Left ventricle myocardium inferior (tissue), 1 donor: ENCODE results near the gene CHD2. TPM values are rescaled to one million over a fixed set of nuclear protein-coding genes. Genes with fewer than 3 reads are reported as not detected.
A peak's percentile ranks its signal among the peaks of the same experiment; 100 is the strongest.

Experiments
- DNase-seq: peaks from one replicate; pipeline ENCODE4 v3.0.0-alpha.2; 2020
- H3K27ac ChIP-seq: fragments of 200-600 bp; replicated peaks from 2 replicates; pipeline ENCODE4 v1.8.0; 2021
- H3K27me3 ChIP-seq: fragments of 200-600 bp; 2 replicates; pipeline ENCODE4 v1.8.0; 2021; ENCODE audit warnings: low read depth
- H3K36me3 ChIP-seq: fragments of 200-600 bp; 2 replicates; pipeline ENCODE4 v1.8.0; 2021
- H3K4me1 ChIP-seq: fragments of 200-600 bp; 2 replicates; pipeline ENCODE4 v1.8.0; 2021
- H3K4me3 ChIP-seq: fragments of 200-600 bp; 2 replicates; pipeline ENCODE4 v1.8.0; 2021; ENCODE audit warnings: mild to moderate bottlenecking, moderate library complexity
- H3K9me3 ChIP-seq: fragments of 200-600 bp; replicated peaks from 2 replicates; pipeline ENCODE4 v1.8.0; 2021
- CTCF ChIP-seq: fragments of 200-600 bp; IDR thresholded peaks from 2 replicates; pipeline ENCODE4 v1.8.0; 2021; ENCODE audit warnings: antibody characterized with exemption, mild to moderate bottlenecking, borderline replicate concordance
- intact Hi-C: fragments of 100-400 bp; cut with micrococcal nuclease; formaldehyde crosslinking; loops from one replicate; pipeline ENCODE4 v1.11.0; 2022
- total RNA-seq: library from RNA; stranded (reverse); fragmentation: NEBNext Ultra II Directional; extraction: Animal tissue kit (Norgen Biotek cat#: 25700); gene quantifications from one replicate; pipeline ENCODE4 v1.2.1, GENCODE V29; 2021
- donor health status: DM: no; HTN: yes; CAD: no; lungs with severe emphysema.

The CHD2 gene
- total RNA-seq, 1 donor from 2014 or later = 41.3 TPM

GRCh38 chr15:92951800-92952457 is 51.8 kb downstream of the CHD2 start:
- no peak for DNase-seq
- Histone ChIP-seq H3K27me3 (no peaks in the 10 kb centered on the region), H3K27ac (peak overlapping the region; percentile 18), H3K4me1 (peaks cover 15% of the 10 kb centered on the region), H3K9me3 (peaks cover 33% of the 10 kb centered on the region), H3K4me3 (no peak overlapping the region), H3K36me3 (peaks cover 98% of the 10 kb centered on the region)
- no peak for TF ChIP-seq CTCF
- intact Hi-C loops = no loop called here

GRCh38 chr15:92952458-92952850 is 52.3 kb downstream of the CHD2 start:
- peaks cover 32% of the 10 kb centered on the region for H3K9me3 ChIP-seq
- no peaks in the 10 kb centered on the region for H3K27me3 ChIP-seq
- no peak overlapping the region for H3K4me3 ChIP-seq
- peaks cover 11% of the 10 kb centered on the region for H3K4me1 ChIP-seq
- DNase-seq = no peak
- H3K27ac ChIP-seq = no peak overlapping the region
- no peak for TF ChIP-seq CTCF
- H3K36me3 ChIP-seq = peaks cover 98% of the 10 kb centered on the region
- intact Hi-C loops = no loop called here

DNA sequence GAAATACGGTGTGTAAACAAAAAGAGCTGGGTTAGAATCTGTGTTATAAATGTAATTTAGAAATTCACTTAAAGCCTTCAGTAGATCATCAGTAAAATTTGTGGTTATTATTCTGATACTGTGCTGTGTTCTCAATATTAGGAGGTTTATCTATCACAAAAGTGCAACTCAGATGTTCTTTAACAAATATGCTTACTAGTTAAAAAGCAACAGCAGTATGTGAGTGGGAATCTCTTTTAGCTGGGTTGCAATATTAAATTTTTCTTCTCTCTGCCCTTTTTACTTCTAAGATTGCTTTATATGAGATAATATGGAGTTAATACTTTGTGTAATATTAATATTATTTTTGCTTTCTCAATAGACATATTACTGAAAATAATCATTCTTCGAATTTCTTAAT is 53.4 kb downstream of the CHD2 start:
- Histone ChIP-seq H3K36me3 (peaks cover 96% of the 10 kb centered on the region), H3K27ac (no peak overlapping the region)
- no peak for DNase-seq

DNA sequence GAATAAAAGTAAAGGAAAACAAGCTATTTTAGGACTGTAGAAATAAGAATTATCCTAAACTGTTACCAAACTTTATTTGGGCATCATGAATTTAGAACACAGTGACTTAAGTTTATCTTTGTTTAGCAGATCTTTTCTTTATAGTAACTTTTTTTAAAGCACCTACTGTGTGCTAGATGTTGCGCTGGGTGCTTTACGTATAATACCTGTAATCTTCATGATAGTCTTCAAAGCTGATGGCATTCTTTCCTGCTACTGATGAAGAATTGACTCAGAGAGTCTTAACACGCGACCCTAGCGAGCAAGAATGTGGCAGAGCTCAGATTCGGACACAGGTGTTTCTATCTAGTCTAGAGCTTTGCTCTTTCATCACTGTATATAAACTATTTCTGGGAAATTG is 53.9 kb downstream of the CHD2 start:
- Histone ChIP-seq H3K4me3 (no peak overlapping the region), H3K9me3 (peaks cover 17% of the 10 kb centered on the region), H3K27me3 (no peaks in the 10 kb centered on the region), H3K27ac (no peak overlapping the region), H3K36me3 (peaks cover 95% of the 10 kb centered on the region), H3K4me1 (peaks cover 26% of the 10 kb centered on the region)
- intact Hi-C loops = no loop called here
- DNase-seq = no peak
- TF ChIP-seq CTCF = no peak

More for the DNA sequence above, 53.4 kb downstream of the CHD2 start:
- intact Hi-C loops = no loop called here
- H3K4me3 ChIP-seq = no peak overlapping the region
- H3K27me3 ChIP-seq = no peaks in the 10 kb centered on the region
- peaks cover 21% of the 10 kb centered on the region for H3K9me3 ChIP-seq
- TF ChIP-seq CTCF = no peak
- peaks cover 22% of the 10 kb centered on the region for H3K4me1 ChIP-seq

DNA sequence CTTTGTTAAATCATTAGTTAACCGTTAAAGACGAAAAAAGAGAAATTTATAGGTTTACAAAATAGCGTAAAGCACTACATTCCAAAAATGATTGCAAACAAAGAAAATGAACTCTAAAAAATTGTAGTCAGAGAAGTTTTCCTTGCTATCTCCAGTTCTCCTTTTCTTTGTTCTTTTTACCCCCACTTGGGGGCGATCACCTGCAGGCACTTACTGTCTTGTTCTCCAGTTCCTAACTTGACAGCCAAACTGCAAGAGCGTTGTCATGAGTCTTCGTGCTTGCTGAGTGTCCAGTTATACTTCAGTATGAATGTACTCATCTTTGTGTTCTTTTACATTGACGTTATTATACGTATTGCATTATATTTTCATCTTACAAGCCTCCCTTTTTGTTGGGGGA is 54.5 kb downstream of the CHD2 start:
- Histone ChIP-seq H3K4me3 (no peak overlapping the region), H3K27me3 (no peaks in the 10 kb centered on the region), H3K9me3 (peaks cover 11% of the 10 kb centered on the region), H3K36me3 (peaks cover 95% of the 10 kb centered on the region), H3K4me1 (peaks cover 32% of the 10 kb centered on the region), H3K27ac (no peak overlapping the region)
- intact Hi-C loops = no loop called here
- TF ChIP-seq CTCF = no peak
- DNase-seq = no peak
